Measurements from ENCODE around the gene ACCSL.

The ACCSL gene

DNA sequence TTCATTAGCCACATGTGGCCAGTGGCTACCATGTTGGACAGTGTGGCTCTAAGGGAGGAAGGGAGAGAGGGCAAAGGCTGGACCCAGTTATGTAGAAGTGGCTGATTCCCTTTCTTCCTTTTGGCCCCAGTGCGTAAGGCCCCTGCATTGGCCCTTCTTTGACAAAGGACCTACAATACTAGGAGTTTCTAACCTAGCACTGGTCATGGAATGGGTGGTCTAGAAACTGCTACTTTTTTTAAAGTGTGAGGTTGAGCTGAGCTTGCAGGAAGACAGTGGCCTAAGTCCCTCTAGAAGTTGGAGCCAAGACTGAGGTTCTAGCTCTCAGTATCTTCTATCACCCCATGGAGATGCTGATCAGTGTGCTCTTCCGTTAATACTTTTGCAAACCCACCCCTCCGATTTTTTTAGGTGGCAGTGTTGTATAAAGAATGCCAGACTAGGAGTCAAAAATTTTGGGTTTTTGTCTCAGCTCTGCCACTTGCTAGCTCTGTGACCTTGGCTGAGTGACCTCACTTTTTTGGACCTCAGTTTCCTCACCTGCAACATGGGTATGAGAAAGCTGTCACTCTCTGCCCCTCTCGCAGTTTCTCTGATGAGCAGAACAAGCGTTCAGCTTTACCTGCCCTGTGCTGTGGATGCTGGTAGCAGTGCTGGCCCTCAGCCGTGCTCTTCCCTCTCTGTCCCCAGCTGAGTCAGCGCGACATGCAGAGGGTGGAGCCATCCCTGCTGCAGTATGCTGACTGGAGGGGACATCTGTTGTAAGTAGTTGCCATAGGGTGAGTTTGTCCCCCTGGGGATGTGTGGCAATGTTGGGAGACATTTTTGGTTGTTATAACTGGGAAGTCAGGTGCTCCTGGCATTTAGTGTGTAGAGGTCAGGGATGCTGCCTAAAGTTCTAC lies 25.2 kb downstream of the ACCSL start:
- H3K36me3 ChIP-seq (ENCODE audit: control insufficient read depth, insufficient read depth, low read length) = peaks cover 7% of the 10 kb centered on the region
- H3K4me3 ChIP-seq (ENCODE audit: low read length) = no peak overlapping the region
- no peaks in the 10 kb centered on the region for H3K27me3 ChIP-seq (ENCODE audit: control insufficient read depth, insufficient read depth, low read length)
- H3K27ac ChIP-seq (ENCODE audit: low read depth, low read length) = no peak overlapping the region
- H3K9ac ChIP-seq (ENCODE audit: low read length) = no peak overlapping the region
- H3K4me1 ChIP-seq (ENCODE audit: control insufficient read depth, insufficient read depth, low read length) = no peaks in the 10 kb centered on the region

DNA sequence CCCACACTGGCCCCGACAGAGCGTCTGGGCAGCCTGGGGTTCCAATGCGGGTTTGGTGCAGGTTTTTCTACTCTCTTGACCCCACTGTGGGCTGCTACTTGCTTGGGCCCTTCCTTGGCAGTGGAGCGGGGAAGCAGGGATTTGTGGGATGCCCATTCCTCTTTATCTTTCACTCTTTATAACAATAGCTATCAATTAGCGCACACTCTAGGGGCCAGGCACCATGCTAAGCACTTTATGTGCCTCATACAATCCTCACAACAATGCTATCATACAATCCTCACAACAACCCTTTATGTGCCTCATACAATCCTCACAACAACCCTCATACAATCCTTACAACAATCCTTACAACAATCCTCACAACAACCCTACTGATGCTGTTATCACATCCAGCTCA lies 31.0 kb downstream of the ACCSL start:
- Histone ChIP-seq H3K4me1 (ENCODE audit: control insufficient read depth, insufficient read depth, low read length) (peaks cover 4% of the 10 kb centered on the region), H3K27ac (ENCODE audit: low read depth, low read length) (no peak overlapping the region), H3K36me3 (ENCODE audit: control insufficient read depth, insufficient read depth, low read length) (peaks cover 7% of the 10 kb centered on the region), H3K9ac (ENCODE audit: low read length) (no peak overlapping the region), H3K4me3 (ENCODE audit: low read length) (no peak overlapping the region), H3K27me3 (ENCODE audit: control insufficient read depth, insufficient read depth, low read length) (no peaks in the 10 kb centered on the region)

DNA sequence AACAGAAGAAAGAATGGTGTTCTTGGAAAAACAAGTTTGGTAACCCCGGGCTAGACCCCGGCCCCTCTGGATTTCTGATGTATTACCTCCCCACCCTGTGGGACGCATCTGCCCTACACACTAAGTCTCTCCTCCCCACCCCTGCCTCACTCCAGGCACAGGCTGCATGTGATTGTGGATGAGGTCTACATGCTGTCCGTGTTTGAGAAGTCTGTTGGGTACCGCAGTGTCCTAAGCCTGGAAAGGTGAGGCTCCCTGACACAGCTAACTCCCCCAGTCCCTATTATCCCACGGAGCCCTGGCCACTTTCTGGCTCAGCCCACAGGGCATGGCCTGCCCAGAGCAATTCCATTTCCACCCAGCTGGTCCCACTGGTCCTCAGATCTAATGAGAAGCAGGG lies 31.6 kb downstream of the ACCSL start:
- peaks cover 7% of the 10 kb centered on the region for H3K4me1 ChIP-seq (ENCODE audit: control insufficient read depth, insufficient read depth, low read length)
- no peak overlapping the region for H3K27ac ChIP-seq (ENCODE audit: low read depth, low read length)
- H3K9ac ChIP-seq (ENCODE audit: low read length) = no peak overlapping the region
- no peaks in the 10 kb centered on the region for H3K27me3 ChIP-seq (ENCODE audit: control insufficient read depth, insufficient read depth, low read length)
- H3K36me3 ChIP-seq (ENCODE audit: control insufficient read depth, insufficient read depth, low read length) = peaks cover 7% of the 10 kb centered on the region
- no peak overlapping the region for H3K4me3 ChIP-seq (ENCODE audit: low read length)

DNA sequence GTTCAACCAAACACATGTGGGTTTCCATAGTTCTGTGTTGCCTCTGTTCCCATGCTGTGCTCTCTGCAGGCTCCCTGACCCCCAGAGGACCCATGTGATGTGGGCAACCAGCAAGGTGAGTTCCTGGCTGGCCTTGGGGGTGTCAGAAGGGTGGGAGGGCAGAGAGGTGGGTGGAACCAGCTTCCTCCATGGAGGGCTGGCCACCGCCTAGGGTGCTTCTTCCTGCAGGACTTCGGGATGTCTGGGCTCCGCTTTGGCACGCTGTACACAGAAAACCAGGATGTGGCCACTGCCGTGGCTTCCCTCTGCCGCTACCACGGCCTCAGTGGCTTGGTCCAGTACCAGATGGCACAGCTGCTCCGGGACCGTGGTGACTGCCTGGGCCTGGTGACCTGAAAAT lies 33.2 kb downstream of the ACCSL start:
- peaks cover 7% of the 10 kb centered on the region for H3K36me3 ChIP-seq (ENCODE audit: control insufficient read depth, insufficient read depth, low read length)
- peaks cover 7% of the 10 kb centered on the region for H3K4me1 ChIP-seq (ENCODE audit: control insufficient read depth, insufficient read depth, low read length)
- H3K27me3 ChIP-seq (ENCODE audit: control insufficient read depth, insufficient read depth, low read length) = no peaks in the 10 kb centered on the region
- H3K27ac ChIP-seq (ENCODE audit: low read depth, low read length) = no peak overlapping the region
- H3K4me3 ChIP-seq (ENCODE audit: low read length) = no peak overlapping the region
- H3K9ac ChIP-seq (ENCODE audit: low read length) = no peak overlapping the region

DNA sequence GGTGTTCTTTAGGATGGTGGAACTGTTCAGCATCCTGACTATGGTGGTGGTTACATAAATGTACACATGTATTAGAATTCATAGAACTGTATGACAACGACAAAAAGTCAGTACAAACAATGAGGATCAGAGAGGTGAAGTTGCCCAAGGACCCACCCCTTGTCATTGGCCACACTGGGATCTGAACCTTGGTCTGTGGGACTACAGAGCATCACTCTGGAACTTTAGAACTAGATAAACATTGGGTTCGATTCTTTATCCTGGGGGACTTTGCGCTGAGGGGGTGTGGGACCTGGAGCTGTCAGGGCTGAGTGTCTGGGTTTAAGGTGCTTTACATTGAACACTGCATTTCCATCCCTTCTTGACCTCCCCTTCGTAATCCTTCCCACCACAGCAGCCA lies 34.9 kb downstream of the ACCSL start:
- Histone ChIP-seq H3K27me3 (ENCODE audit: control insufficient read depth, insufficient read depth, low read length) (no peaks in the 10 kb centered on the region), H3K9ac (ENCODE audit: low read length) (no peak overlapping the region), H3K4me1 (ENCODE audit: control insufficient read depth, insufficient read depth, low read length) (peaks cover 7% of the 10 kb centered on the region), H3K36me3 (ENCODE audit: control insufficient read depth, insufficient read depth, low read length) (peaks cover 4% of the 10 kb centered on the region), H3K27ac (ENCODE audit: low read depth, low read length) (no peak overlapping the region), H3K4me3 (ENCODE audit: low read length) (no peak overlapping the region)

DNA sequence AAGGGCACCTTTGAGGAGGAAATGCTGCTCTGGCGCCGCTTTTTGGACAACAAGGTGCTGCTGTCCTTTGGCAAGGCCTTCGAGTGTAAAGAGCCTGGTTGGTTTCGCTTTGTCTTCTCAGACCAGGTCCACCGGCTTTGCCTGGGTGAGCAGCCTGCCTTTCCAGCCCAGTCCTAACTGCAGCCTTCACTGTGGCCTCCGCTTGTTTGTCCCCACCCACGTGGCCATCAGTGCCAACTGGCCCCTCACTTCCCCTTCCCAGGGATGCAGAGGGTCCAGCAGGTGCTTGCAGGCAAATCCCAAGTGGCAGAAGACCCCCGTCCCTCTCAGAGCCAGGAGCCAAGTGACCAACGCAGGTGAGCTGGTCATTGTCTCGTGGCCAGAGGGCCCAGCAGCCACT lies 35.7 kb downstream of the ACCSL start:
- H3K4me1 ChIP-seq (ENCODE audit: control insufficient read depth, insufficient read depth, low read length) = peaks cover 7% of the 10 kb centered on the region
- no peaks in the 10 kb centered on the region for H3K27me3 ChIP-seq (ENCODE audit: control insufficient read depth, insufficient read depth, low read length)
- H3K36me3 ChIP-seq (ENCODE audit: control insufficient read depth, insufficient read depth, low read length) = peaks cover 4% of the 10 kb centered on the region
- H3K27ac ChIP-seq (ENCODE audit: low read depth, low read length) = no peak overlapping the region
- no peak overlapping the region for H3K4me3 ChIP-seq (ENCODE audit: low read length)
- no peak overlapping the region for H3K9ac ChIP-seq (ENCODE audit: low read length)

DNA sequence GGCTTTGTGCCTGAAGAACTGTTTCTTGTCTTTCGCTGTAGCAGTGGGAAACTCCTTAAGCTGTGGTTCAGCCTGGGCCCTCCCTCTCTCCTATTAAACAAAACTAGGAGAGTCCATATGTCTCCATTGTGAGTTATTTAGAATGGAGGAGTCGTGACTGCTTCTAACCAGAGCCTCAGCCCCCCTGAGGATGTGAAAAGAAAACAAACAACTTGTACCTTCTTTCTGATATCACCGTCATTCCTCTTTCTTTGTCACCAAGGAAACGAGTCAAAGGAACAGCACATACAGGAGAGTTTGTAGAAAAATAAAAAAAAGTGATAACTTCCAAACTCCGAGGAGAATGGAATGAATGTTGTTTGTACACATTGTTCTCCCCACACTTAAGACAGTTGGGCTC lies 36.1 kb downstream of the ACCSL start:
- Histone ChIP-seq H3K9ac (ENCODE audit: low read length) (no peak overlapping the region), H3K36me3 (ENCODE audit: control insufficient read depth, insufficient read depth, low read length) (peaks cover 4% of the 10 kb centered on the region), H3K4me3 (ENCODE audit: low read length) (no peak overlapping the region), H3K4me1 (ENCODE audit: control insufficient read depth, insufficient read depth, low read length) (peaks cover 7% of the 10 kb centered on the region), H3K27ac (ENCODE audit: low read depth, low read length) (no peak overlapping the region), H3K27me3 (ENCODE audit: control insufficient read depth, insufficient read depth, low read length) (no peaks in the 10 kb centered on the region)

DNA sequence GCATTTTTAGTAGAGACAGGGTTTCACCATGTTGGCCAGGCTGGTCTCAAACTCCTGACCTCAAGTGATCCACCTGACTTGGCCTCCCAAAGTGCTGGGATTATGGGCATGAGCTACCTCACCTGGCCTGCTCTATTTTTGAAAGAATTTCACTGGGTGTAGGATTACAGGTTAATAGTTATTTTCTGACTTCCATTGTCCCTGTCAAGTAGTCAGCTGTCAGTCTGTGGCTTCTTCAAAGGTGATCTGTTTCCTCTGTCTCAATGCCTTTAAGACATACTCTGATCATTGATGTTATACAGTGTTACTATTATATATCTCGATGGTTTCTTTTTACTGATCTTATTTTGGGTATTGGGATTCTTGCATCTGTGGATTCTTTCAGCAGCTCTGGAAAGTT lies 37.5 kb downstream of the ACCSL start:
- H3K27me3 ChIP-seq (ENCODE audit: control insufficient read depth, insufficient read depth, low read length) = no peaks in the 10 kb centered on the region
- no peak overlapping the region for H3K9ac ChIP-seq (ENCODE audit: low read length)

DNA sequence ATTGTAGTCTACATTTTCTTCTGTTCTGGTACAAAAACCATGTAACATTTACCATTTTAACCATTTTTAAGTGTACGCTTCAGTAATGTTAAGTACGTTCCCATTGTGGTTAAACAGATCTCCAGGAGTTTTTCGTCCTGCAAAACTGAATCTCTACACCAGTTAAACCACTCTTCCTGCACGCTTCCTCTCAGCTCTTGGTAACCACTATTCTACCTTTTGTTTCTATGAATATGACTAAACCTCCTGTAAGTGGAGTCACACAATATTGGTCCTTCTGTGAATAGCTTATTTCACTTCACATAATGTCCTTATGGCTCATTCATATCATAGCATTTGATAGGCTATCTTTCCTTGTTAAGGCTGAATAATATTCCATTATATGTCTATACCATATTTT lies 40.6 kb downstream of the ACCSL start:
- H3K36me3 ChIP-seq (ENCODE audit: control insufficient read depth, insufficient read depth, low read length) = peaks cover 4% of the 10 kb centered on the region
- H3K4me3 ChIP-seq (ENCODE audit: low read length) = no peak overlapping the region
- H3K27ac ChIP-seq (ENCODE audit: low read depth, low read length) = no peak overlapping the region
- H3K27me3 ChIP-seq (ENCODE audit: control insufficient read depth, insufficient read depth, low read length) = no peaks in the 10 kb centered on the region
- peaks cover 7% of the 10 kb centered on the region for H3K4me1 ChIP-seq (ENCODE audit: control insufficient read depth, insufficient read depth, low read length)
- no peak overlapping the region for H3K9ac ChIP-seq (ENCODE audit: low read length)

More for the DNA sequence above, 37.5 kb downstream of the ACCSL start:
- H3K27ac ChIP-seq (ENCODE audit: low read depth, low read length) = no peak overlapping the region
- H3K36me3 ChIP-seq (ENCODE audit: control insufficient read depth, insufficient read depth, low read length) = peaks cover 4% of the 10 kb centered on the region
- peaks cover 7% of the 10 kb centered on the region for H3K4me1 ChIP-seq (ENCODE audit: control insufficient read depth, insufficient read depth, low read length)
- H3K4me3 ChIP-seq (ENCODE audit: low read length) = no peak overlapping the region

DNA sequence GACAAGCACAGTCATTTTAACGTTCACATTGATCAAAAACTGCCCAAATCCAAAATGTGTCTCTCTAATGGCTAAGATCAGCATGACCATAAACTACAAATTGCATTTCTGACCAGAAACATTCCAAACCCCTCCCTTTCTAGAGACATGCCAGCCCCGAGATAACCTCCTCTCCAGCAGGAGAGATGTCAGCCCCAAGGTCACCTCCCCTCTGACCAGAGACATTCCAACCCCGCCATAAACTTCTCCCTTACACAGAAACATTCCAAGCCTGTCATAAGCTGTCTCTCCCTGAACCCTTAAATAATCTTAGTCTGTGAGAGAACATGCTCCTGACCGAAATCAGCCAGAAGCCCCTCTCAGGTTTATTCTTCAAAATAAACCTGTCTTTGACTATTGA lies 41.1 kb downstream of the ACCSL start:
- H3K27me3 ChIP-seq (ENCODE audit: control insufficient read depth, insufficient read depth, low read length) = no peaks in the 10 kb centered on the region
- peaks cover 2% of the 10 kb centered on the region for H3K4me1 ChIP-seq (ENCODE audit: control insufficient read depth, insufficient read depth, low read length)
- no peak overlapping the region for H3K4me3 ChIP-seq (ENCODE audit: low read length)
- H3K36me3 ChIP-seq (ENCODE audit: control insufficient read depth, insufficient read depth, low read length) = no peaks in the 10 kb centered on the region
- no peak overlapping the region for H3K27ac ChIP-seq (ENCODE audit: low read depth, low read length)
- no peak overlapping the region for H3K9ac ChIP-seq (ENCODE audit: low read length)

DNA sequence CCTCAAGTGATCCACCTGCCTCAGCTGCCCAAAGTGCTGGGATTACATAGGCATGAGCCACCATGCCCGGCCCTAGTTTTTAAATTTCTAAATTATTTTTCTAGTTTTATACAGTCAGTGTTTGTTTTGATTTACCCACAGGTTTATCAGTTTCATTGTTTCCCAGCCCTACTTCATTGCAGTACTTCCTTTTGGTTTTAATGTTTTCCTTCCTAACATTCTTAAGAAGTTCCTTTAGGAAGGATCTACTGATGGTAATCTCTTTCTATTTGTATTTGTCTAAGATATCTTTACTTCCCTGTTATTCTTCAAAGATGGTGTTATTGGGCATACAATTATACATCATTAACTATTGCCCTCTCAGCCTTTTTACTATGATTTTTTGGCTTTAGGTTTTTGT lies 42.8 kb downstream of the ACCSL start:
- Histone ChIP-seq H3K27me3 (ENCODE audit: control insufficient read depth, insufficient read depth, low read length) (no peaks in the 10 kb centered on the region), H3K9ac (ENCODE audit: low read length) (no peak overlapping the region), H3K4me3 (ENCODE audit: low read length) (no peak overlapping the region), H3K4me1 (ENCODE audit: control insufficient read depth, insufficient read depth, low read length) (no peaks in the 10 kb centered on the region), H3K36me3 (ENCODE audit: control insufficient read depth, insufficient read depth, low read length) (no peaks in the 10 kb centered on the region), H3K27ac (ENCODE audit: low read depth, low read length) (no peak overlapping the region)

DNA sequence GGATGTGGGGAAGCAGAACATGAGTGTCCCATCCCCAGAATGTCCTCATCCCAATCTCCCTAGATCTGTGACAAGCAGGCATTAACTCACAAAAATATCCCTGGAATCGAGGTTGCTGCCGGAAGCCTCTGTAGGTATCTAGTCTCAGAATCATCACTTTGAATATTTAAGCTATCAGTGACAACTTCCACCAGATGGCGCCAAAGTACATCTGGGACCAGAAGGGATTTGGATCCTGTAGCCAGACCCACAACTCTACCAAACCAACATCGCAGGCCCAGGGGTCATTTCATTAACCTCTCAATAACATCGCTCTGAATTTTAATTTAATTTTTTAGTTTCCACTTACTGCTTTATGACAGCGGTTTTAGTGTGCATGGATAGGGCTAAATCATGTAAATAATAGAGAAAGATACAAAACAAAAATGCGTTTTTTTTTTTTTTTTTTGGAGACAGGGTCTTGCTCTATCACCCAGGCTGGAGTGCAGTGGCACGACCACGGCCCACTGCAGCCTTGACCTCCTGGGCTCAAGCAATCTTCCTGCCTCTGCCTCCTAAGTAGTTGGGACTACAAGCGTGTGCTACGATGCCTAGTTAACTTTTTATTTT lies 46.6 kb downstream of the ACCSL start:
- H3K27me3 ChIP-seq (ENCODE audit: control insufficient read depth, insufficient read depth, low read length) = no peaks in the 10 kb centered on the region
- H3K4me3 ChIP-seq (ENCODE audit: low read length) = no peak overlapping the region
- peaks cover 7% of the 10 kb centered on the region for H3K4me1 ChIP-seq (ENCODE audit: control insufficient read depth, insufficient read depth, low read length)
- H3K36me3 ChIP-seq (ENCODE audit: control insufficient read depth, insufficient read depth, low read length) = no peaks in the 10 kb centered on the region
- no peak overlapping the region for H3K27ac ChIP-seq (ENCODE audit: low read depth, low read length)
- no peak overlapping the region for H3K9ac ChIP-seq (ENCODE audit: low read length)

All from rectal smooth muscle tissue (tissue), 1 donor.